ENCODE data around the gene GALNT9. TPM values are rescaled to one million over a fixed set of nuclear protein-coding genes. Genes with fewer than 3 reads are reported as not detected.

Gene GALNT9
- total RNA-seq, 1 experiment from 2014 or later: 0.45 TPM

DNA sequence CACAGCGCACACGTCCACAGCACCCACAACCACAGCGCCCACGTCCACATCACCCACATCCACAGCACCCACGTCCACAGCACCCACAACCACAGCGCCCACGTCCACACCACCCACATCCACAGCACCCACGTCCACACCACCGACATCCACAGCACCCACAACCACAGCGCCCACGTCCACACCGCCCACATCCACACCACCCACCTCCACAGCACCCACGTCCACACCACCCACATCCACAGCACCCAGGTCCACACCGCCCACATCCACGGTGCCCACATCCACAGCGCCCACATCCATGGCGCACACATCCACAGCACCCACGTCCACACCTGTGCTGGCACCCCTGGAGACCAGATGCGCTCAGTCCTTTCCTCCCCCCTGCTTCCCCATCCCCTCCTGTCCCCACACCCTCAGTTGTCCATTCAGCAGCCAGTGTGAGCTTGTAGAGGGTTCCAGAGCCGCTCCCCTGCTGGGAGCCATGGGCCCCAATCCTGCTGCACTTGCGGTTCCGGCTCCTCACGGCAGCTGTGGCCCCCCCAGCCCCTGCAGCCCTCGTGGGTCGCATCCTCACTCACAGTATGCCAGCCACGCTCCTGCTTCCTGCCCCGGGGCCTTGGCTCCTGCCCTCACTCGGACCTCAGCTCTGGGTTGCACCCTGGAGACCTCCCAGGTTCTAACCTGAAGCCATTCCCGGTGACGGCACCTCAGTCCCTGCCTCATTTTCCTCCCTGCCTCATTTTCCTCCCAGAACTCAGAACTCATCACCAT lies 37.8 kb downstream of the GALNT9 start:
- no peaks in the 10 kb centered on the region for H3K9me3 Mint-ChIP-seq (ENCODE audit: unreplicated experiment)
- no peak overlapping the region for H3K27ac Mint-ChIP-seq (ENCODE audit: unreplicated experiment)
- Histone ChIP-seq H3K36me3 (ENCODE audit: control insufficient read depth, insufficient read depth, low read length) (no peaks in the 10 kb centered on the region), H3K4me3 (ENCODE audit: low read depth, low read length) (no peak overlapping the region), H3K4me1 (no peaks in the 10 kb centered on the region), H3K27me3 (replicated peaks; ENCODE audit: control insufficient read depth, insufficient read depth, low read length) (no peaks in the 10 kb centered on the region), H3K9me3 (peaks cover 16% of the 10 kb centered on the region; the same call in 1 of the 2 replicates)
- intact Hi-C loops (cut with micrococcal nuclease; ENCODE audit: unreplicated experiment): no loop called here
- H3K4me1 Mint-ChIP-seq (ENCODE audit: low read depth, unreplicated experiment): no peaks in the 10 kb centered on the region
- TF ChIP-seq, protein P1, sequence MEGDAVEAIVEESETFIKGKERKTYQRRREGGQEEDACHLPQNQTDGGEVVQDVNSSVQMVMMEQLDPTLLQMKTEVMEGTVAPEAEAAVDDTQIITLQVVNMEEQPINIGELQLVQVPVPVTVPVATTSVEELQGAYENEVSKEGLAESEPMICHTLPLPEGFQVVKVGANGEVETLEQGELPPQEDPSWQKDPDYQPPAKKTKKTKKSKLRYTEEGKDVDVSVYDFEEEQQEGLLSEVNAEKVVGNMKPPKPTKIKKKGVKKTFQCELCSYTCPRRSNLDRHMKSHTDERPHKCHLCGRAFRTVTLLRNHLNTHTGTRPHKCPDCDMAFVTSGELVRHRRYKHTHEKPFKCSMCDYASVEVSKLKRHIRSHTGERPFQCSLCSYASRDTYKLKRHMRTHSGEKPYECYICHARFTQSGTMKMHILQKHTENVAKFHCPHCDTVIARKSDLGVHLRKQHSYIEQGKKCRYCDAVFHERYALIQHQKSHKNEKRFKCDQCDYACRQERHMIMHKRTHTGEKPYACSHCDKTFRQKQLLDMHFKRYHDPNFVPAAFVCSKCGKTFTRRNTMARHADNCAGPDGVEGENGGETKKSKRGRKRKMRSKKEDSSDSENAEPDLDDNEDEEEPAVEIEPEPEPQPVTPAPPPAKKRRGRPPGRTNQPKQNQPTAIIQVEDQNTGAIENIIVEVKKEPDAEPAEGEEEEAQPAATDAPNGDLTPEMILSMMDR (IDR thresholded peaks at IDR 0.05; ENCODE audit: insufficient read depth in 1 of 2, low read depth in 1 of 2, low read length in 1 of 2, severe bottlenecking in 1 of 2, unreplicated experiment in 1 of 2): no peak
- ChIA-PET POLR2A (no interaction called here), CTCF (no interaction called here)
- peaks cover 12% of the 10 kb centered on the region for H3K36me3 Mint-ChIP-seq (ENCODE audit: insufficient read depth, unreplicated experiment)
- no peak for DNase-seq
- H3K4me3 Mint-ChIP-seq (ENCODE audit: unreplicated experiment): no peak overlapping the region
- BruUV-seq (replicated peaks): no TSS peak
- H3K27me3 Mint-ChIP-seq (ENCODE audit: insufficient read depth, unreplicated experiment): peaks cover 4% of the 10 kb centered on the region

DNA sequence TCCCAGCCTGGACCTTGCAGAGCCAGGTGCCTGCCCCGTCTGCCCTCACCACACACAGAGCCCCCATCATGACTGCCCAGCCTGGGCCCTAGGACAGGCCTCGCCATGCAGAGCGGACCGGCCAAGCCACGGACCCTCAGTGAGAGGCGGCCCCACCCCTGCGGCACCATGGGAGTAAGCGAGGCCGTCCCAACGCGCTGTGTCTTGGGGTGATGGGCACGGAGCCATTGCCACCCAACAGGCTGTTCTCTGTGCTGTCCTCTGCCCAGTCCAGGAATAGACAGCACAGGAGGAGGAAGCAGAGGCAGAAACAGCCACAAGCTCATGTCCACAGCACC lies 39.2 kb downstream of the GALNT9 start:
- no peak overlapping the region for H3K4me3 ChIP-seq (ENCODE audit: low read depth, low read length)
- H3K36me3 ChIP-seq (ENCODE audit: control insufficient read depth, insufficient read depth, low read length): no peaks in the 10 kb centered on the region
- no TSS peak for BruUV-seq (replicated peaks)
- DNase-seq: no peak
- ChIA-PET CTCF (no interaction called here), POLR2A (no interaction called here)
- Mint-ChIP-seq H3K27me3 (ENCODE audit: insufficient read depth, unreplicated experiment) (peaks cover 4% of the 10 kb centered on the region), H3K27ac (ENCODE audit: unreplicated experiment) (no peak overlapping the region), H3K36me3 (ENCODE audit: insufficient read depth, unreplicated experiment) (peaks cover 12% of the 10 kb centered on the region), H3K9me3 (ENCODE audit: unreplicated experiment) (no peaks in the 10 kb centered on the region), H3K4me3 (ENCODE audit: unreplicated experiment) (no peak overlapping the region), H3K4me1 (ENCODE audit: low read depth, unreplicated experiment) (no peaks in the 10 kb centered on the region)
- TF ChIP-seq, protein P1 (IDR thresholded peaks at IDR 0.05; ENCODE audit: insufficient read depth in 1 of 2, low read depth in 1 of 2, low read length in 1 of 2, severe bottlenecking in 1 of 2, unreplicated experiment in 1 of 2): no peak
- intact Hi-C loops (cut with micrococcal nuclease; ENCODE audit: unreplicated experiment): no loop called here
- H3K4me1 ChIP-seq: no peaks in the 10 kb centered on the region
- H3K27me3 ChIP-seq (replicated peaks; ENCODE audit: control insufficient read depth, insufficient read depth, low read length): no peaks in the 10 kb centered on the region
- H3K9me3 ChIP-seq: peaks cover 16% of the 10 kb centered on the region; the same call in 1 of the 2 replicates

DNA sequence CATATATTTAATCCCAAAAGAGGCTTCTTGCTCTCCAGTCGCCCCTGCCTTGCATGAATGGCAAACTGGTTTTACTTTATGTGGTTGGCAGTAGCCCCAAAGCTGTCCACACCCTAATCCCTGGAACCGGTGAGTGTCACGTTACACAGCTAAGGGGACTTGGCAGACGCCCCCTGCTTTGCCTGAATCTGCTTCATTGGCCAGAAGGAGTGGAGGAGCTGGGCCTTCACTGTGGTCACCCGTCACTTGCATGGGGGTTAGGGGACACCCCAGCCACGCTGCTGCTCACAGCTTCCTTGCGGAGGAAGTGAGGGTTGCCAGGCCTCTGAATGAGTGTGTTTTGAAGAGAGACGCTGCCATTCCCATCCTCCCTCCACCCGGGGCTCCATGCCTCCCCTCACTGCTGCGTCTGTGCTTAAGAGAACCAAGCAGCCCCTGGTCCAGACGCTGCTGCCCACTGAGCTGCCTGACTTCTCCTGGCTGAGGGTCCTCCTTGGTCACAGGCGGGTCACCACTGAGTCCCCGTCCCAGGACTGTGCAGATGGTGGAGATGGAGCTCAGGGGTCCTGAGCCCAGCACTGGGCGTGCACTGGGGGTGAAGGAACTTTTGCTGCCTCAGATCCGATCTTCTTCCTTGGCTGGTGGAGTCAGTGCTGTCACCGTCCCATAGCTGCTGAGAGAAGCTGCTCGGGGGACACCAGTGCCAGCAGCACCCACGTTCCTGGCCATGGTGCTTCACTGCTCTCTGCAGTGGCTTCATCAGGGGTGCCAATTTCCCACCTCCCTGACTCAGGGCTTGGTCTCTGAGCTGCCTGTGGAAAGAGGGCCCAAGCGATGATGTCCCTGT lies 39.8 kb downstream of the GALNT9 start:
- no peak overlapping the region for H3K27ac Mint-ChIP-seq (ENCODE audit: unreplicated experiment)
- intact Hi-C loops (cut with micrococcal nuclease; ENCODE audit: unreplicated experiment): no loop called here

More for the DNA sequence above, 39.8 kb downstream of the GALNT9 start:
- no TSS peak for BruUV-seq (replicated peaks)
- peaks cover 16% of the 10 kb centered on the region; the same call in 1 of the 2 replicates for H3K9me3 ChIP-seq
- Mint-ChIP-seq H3K36me3 (ENCODE audit: insufficient read depth, unreplicated experiment) (peaks cover 12% of the 10 kb centered on the region), H3K4me3 (ENCODE audit: unreplicated experiment) (no peak overlapping the region), H3K27me3 (ENCODE audit: insufficient read depth, unreplicated experiment) (peaks cover 4% of the 10 kb centered on the region), H3K9me3 (ENCODE audit: unreplicated experiment) (no peaks in the 10 kb centered on the region), H3K4me1 (ENCODE audit: low read depth, unreplicated experiment) (no peaks in the 10 kb centered on the region)
- no peak for DNase-seq
- ChIA-PET CTCF (no interaction called here), POLR2A (no interaction called here)
- no peaks in the 10 kb centered on the region for H3K4me1 ChIP-seq
- H3K36me3 ChIP-seq (ENCODE audit: control insufficient read depth, insufficient read depth, low read length): no peaks in the 10 kb centered on the region
- no peaks in the 10 kb centered on the region for H3K27me3 ChIP-seq (replicated peaks; ENCODE audit: control insufficient read depth, insufficient read depth, low read length)
- TF ChIP-seq, protein P1 (IDR thresholded peaks at IDR 0.05; ENCODE audit: insufficient read depth in 1 of 2, low read depth in 1 of 2, low read length in 1 of 2, severe bottlenecking in 1 of 2, unreplicated experiment in 1 of 2): no peak
- H3K4me3 ChIP-seq (ENCODE audit: low read depth, low read length): no peak overlapping the region
